GM18858 (cell line): ENCODE results near the gene ATP1A1.

Experiments used
- ATAC-seq: cut with Tn5 transposase; IDR thresholded peaks from one replicate; pipeline ENCODE4 v1.9.1; 2021; ENCODE audit not compliant: unreplicated experiment

ATP1A1 gene

DNA sequence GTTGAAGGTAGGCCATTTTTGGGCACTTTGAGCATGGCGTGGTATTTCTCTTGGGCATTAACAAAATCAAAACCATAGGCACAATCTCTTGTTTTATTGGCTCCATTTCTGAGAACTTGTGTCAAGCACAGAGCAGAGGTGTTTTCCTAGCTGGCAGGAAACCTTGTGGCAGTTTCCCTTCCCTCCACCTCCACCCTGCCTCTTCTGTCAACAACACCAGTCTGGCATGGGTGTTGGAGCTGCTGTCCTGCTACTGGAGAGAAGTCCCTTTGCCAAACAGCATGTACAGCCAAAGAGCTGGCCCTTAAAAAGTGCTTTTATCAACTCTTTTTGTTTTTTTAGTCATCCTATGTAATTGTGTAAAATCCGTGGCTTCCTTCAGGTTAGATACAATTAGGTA, 16.0 kb downstream of the ATP1A1 start:
- no peak for ATAC-seq

DNA sequence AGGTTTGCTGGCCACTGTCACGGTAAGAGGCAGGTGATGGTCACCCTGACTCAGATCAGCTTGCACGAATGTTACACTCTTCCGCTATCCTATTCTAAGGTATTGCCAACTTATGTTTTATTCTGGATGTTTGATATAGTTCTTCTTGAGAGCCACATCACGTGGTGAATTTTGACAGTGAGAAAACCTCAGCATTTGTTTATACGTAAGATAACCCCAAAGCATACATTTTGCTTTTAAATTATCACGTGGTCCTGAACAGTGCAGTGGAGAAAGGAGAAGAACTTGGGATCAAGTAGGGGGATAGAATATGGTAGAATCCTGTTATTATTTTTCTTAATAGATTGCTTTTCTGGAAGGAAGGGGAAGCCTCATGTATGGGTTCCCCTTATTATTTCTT, 16.6 kb downstream of the ATP1A1 start:
- no peak for ATAC-seq

DNA sequence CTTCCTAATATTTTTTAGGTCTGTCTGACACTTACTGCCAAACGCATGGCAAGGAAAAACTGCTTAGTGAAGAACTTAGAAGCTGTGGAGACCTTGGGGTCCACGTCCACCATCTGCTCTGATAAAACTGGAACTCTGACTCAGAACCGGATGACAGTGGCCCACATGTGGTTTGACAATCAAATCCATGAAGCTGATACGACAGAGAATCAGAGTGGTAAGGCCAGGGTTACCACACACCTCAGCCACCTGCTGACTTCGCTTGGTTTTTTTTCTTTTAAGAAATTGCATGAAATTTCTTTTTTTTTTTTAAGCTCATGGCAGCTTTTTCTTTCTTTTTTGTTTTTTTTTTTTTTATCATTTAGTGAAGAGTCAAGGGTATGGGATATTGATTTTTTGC, 17.2 kb downstream of the ATP1A1 start:
- ATAC-seq = peak; percentile 89

DNA sequence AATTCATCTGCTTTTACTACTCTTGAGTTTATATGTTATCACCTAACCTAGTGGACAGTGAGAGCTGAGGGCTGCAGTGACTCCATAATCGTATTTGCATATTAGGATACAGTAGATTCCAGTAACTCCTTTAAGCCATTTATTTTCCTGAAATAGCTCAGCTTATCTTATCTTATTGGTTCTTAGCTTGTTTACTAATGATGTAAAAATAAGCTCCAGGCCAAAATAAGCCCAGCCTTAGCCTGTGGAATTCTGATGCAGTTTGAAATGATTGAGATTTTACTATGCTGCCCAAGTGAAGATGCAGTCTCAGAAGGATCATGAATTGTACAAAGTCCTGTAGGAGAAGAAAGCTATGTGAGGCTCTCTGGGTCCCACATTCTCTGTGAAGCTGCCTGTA, 18.1 kb downstream of the ATP1A1 start:
- no peak for ATAC-seq

DNA sequence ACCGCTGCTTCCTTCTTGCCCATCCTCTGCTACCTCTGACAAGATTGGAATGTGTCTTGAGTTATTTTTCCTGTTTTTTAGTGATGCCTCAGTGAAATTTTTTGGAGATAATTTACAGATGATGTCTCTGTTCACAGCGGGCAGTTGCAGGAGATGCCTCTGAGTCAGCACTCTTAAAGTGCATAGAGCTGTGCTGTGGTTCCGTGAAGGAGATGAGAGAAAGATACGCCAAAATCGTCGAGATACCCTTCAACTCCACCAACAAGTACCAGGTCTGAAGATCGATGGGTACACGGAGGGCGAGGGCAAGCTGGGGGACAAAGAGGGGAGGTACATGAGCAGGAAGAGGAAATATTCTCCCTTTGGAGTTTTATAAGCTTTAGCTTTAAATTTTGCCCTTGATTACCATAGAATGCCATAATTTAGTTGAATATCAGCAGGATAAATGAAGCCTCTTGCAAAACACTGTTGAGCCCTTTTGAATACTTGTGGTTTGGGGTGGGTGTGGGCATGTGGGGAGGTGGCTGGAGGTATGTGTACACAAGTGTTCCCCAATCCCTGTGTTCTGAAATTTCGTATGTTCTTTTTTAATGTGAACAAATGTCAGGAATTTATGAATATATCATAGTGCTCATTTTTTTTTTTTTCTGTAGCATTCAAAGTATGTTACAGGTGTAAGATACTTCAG, 19.8 kb downstream of the ATP1A1 start:
- no peak for ATAC-seq

DNA sequence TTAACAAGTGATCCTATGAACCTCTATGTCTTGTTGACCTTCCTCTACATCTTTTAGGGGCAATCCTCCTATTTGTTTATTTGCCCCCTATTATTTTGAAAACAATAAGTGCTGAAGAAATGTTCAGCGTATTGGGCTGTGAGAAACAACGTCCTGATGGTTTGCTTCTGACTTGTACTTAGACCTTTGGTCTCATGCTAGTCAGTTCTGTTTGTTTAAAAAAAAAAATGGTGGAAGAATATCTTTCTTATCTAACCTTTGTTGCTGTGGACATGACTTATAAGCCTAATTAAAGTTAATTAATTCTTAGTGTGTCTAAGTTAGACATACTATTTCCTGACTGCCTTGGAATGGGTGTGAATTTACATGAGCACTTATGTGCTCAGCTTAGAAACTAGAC, 20.7 kb downstream of the ATP1A1 start:
- no peak for ATAC-seq

DNA sequence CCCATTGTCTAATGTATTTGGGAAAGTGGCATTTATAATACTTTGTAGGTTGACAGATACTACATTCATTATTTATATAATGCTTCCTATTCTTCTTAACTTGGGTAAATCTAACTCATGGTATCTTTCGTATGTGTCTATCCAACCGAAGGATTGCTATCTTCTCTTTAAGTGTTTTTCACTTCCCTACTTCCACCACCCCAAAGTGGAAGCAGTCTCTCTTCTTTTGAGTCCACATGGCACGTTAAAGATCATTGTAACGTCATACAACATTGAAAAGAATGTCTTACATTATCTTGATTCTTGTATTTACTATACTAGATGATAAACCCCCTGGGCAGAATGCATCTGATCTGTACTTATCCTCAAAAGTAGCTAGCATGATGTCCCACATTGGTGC, 21.2 kb downstream of the ATP1A1 start:
- no peak for ATAC-seq

DNA sequence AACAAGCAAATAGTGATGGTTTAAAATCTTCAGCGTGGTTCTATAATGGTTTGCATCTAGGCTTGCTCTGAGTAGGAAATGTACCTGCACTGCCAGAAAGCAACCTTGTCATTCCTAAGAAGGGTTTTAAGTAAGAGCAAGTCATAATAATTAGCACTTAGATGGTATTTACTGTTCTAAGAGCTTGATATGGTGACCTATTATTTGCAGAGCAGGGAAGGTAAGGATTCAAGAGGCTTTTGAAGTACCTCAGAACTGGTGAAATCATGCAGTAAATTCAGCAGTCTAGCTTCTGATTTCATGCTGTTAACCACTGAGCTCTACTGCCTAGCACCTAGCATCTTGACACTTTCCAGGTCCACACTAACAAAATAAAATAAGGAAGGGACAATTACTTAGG, 23.7 kb downstream of the ATP1A1 start:
- ATAC-seq = no peak

DNA sequence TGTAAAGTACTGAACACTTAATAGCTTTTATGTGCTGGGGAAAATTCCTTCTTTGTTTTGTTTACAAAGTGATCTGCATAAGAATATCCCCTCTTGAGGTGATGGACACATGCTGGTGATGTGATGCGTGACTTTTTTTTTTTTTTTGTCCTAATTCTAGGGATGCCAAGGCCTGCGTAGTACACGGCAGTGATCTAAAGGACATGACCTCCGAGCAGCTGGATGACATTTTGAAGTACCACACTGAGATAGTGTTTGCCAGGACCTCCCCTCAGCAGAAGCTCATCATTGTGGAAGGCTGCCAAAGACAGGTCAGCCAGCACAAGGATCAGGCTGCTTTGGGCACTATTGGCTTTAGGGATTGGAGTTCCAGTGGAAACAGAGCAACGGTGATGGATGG, 24.7 kb downstream of the ATP1A1 start:
- no peak for ATAC-seq

DNA sequence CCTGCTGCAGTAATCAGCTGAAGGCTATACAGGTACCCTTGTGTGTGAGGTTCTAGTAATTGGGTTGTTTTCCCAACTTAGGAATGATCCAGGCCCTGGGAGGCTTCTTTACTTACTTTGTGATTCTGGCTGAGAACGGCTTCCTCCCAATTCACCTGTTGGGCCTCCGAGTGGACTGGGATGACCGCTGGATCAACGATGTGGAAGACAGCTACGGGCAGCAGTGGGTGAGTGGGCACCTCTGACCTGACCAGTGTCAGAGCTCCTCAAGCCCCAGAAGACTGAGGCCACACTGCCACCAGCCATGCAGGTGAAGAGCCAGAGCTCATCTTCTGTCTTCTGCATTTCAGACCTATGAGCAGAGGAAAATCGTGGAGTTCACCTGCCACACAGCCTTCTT, 27.7 kb downstream of the ATP1A1 start:
- ATAC-seq = no peak

DNA sequence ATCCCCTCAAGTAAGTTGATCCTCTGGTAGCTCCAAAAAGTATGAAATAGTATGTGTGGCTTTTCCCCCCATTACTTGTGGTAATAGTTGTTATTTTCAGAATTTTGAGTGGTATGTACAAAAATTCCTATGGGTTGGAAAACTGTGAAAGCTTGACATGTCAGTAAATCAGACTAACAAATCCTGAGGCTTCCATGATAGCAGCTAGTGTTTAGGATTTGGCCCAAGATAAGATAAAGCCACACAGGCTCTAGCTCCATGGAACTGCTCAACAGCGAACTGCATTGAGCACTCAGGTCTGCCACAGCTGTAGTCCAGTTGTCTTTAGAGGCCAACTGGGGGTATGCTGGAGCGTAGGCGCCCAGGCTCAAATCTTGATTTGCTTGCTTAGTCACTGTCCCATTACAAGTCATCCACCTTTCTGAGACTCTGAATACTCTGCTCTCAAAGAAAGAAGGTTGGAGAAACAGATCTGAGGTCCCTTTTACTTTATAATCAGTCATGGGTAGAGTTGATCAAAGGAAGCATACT, 28.7 kb downstream of the ATP1A1 start:
- no peak for ATAC-seq

DNA sequence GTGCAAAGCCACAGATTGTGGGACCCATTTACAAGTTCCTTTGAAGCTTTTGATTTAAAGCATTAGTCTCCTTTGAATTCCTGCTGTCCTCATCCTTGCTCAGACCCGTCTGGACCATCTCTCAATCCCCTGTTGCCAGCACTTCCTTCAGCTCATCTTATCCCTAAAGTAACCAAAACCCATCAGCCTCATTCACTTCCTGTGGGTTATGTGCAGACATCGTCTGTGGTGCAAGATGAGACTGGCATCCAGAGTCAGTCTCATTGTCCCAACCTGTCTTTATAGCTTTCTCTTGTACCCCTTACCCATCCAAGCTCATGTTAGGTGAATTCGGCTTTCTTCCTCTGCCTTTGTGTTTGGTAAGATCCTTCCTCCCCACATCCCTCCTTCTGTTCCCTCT, 29.3 kb downstream of the ATP1A1 start:
- ATAC-seq = no peak

DNA sequence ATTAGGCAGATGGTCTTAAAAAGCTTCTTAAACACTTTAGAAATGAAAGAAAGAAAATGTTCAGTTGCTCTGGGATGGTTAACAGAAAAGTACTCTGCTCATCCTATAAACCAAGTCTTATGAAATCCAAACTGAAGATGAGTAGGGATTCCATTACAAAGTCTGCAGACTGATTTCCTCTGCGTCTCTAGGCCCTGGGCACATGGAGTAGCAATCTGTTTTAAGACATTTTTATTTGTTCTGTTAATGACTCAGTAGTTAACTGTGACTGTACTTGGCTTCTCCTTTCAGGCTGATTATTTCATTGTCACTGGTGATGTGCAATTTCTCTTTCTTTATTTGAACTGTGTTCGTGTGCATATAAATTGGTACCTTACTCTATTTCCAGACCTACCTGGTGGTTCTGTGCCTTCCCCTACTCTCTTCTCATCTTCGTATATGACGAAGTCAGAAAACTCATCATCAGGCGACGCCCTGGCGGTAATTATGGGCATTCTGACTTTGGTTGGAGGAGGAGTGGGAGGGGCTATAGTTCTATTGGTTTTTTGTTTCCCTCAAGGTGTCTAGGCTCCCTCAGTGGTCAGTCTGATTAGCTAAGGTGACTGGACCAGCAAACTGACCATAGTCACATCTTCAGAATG, 30.6 kb downstream of the ATP1A1 start:
- ATAC-seq = no peak

DNA sequence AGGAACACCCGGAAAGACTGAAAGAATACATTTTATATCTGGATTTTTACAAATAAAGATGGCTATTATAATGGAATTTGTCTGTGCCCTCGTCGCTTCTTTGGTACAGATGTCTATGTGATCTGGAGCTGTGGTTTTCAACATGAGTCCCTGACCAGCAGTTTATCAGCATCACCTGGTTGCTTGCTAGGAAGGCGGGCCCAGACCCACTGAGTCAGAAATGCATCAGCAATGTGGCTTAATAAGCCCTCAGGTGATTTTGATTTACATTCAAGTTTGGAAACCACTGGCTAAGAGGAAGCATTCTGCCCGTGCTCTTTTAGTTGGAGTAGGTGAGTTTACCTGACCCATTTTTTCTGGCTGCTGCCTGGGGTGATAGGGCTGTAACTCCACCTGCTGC, 31.7 kb downstream of the ATP1A1 start:
- no peak for ATAC-seq

DNA sequence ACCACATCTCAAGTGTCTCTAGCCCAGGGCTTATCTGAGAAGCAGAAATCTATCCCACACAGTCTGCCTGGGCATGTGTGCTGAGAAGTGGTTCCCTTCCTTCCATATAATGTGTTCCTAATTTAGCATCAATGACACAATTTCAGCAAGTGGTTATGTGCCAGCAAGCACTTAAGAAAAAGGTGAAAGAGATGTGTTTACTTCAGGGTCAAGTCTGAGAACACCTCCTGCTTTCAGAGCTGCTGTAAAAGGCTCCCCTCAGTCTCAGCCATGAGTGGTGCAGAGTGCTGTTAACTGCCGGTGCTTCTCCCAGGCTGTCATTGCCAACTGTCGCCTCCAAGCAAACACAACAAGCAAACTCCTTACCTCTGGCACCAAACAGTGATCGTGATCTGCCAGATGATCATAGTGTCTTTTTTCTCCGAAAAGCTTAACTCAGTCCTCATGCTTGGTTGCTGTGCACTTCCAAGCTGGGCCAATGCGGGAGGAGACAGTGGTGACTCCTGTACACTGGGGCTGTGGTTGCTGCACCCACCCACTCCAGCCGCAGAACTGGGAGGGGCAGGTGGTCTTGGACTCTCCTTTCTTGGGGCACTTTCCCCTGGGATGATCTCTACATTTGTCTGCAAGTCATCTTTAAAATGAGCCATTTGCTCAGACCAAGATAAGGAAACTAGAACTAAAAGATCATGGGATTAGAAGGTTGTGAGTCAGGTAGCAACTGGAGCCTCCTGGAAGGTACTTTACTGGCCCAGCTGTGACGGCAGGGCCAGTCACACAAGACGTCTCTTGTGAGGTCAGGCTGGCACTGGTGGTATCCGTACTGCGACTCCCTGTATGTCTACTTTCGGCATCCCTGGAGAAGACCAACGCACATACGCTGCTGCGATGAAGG, 32.4 kb downstream of the ATP1A1 start:
- no peak for ATAC-seq

DNA sequence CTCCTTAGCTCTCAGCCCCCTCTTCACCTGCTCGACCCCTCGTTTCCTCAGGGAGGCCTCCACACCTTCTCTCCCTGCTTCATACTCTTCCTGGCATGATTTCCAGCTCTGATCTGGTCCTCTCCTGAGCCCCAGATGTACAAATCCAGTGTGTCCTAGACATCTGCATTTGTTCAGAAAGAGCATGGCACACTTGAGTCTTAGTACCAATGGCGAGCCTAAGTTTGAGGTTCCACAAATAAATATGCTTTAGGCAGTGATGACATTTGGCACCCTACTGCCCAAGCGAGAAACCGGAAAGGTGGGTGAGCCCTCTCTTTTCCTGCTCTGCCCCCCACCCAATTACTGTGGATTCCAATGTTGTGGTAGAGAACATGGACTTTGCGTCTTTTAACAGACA, 34.0 kb downstream of the ATP1A1 start:
- no peak for ATAC-seq

DNA sequence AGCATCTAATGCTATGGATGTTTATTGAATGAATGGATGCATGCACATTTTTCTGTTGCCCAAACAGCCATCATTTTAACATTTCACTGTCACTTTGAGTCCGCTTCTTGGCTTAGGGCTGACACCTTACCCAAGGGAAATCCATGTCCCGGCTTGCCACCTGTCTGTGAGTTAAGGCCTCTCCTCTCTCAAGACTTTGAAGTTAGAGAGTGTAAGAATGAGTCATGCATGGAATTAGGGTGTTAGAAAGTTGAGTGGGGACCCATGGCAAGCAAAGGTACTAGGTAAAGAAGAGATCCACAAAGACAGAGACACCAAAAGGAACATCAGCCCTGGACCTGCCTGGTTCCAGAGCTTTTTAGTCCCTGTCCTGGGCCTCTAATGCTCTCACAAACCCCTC, 35.1 kb downstream of the ATP1A1 start:
- no peak for ATAC-seq

DNA sequence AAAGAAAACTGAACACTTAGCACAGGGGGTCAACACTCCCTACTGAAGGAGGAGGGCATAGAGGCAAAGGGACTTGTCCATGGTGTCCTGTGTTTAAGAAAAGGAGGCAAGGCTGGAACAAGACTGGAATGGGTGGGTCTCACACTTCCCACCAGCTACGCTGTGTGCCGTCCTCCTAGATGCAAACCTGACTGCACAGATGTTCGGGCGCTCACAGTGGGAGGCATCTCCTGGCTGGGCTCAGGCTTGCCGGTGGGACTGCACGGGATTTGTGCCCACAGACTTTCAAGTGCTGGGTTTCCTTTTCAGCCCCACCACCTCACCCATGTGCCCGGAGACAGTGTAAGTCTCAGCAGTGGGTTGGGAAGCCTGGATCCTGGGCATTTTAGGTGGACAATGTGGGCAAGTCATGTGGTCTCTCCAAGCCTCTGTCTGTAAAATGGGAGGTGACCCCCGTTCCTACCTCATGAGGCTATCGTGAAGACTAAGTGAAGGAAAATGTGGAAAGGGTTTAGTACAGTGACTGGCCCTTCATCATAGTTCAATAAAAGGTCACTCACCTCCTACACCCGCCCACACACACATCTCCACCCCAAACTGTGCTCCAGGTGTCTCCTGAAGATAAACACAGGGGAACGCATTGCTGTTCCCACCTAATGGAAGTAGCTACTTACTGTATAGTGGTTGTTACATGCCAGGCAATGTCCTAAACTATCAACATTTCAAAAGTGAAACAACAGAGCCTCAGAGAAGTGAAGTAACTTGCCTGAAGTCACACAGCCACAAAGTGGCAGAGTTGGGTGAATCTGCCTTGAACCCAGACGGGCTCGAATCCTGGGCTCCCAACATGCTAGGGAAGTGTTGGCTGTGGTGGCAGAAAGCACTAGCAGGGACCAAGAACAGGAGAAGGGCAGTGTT, 36.0 kb downstream of the ATP1A1 start:
- ATAC-seq = no peak

DNA sequence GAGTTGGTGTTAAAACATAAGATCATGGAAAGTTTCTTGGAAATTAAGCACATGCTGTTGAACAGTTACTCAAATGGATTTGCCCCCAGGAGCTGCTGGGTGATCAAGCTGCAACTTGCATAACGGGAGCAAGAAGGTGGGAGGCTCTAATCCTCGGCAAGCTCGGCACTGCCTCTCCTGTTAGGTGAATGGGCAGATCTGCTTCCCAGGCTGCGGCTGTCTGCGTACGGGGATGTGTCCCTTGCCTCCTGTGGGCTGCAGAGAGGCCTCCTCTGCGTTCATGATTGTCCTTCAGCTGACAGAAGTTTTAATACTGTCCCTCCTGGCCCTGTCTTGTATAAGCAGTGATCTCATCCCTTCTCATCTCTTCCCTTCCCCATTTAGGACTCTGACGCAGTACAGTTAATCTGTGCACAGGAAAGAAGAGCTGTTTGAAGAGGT, 36.7 kb downstream of the ATP1A1 start:
- ATAC-seq = no peak

DNA sequence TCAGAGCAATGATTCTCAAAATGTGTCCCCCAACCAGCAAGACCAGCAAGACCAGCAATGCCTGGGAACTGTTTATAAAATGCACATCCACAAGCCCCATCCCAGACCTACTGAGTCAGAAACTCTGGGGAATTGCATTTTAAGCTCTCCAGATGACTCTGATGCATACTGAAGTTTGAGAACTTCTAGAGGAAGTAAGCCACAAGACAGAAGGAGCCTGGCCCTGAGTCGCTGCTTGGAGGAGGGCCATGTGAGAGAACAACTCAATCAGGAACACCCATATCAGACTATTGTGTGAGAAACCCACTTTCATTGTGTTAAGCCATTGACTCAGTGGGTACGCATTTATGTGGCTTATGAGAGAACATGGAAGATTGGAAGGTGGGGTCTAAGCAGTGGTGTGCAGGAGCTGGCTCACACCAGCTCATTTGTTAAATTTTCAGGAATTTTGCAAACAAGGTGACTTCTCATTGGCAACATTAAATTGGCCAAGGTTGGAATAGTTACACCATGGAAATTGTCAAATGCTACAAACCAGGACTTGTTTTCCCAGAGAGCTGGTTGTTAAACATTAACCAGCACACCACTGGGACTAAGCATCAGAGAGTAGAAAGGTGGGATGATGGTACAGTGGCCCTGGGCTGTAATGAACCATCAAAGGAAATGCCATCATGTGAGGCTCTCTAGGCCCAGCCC, 38.9 kb downstream of the ATP1A1 start:
- no peak for ATAC-seq
